ENCODE measurements around the gene ETF1.

Gene ETF1

DNA sequence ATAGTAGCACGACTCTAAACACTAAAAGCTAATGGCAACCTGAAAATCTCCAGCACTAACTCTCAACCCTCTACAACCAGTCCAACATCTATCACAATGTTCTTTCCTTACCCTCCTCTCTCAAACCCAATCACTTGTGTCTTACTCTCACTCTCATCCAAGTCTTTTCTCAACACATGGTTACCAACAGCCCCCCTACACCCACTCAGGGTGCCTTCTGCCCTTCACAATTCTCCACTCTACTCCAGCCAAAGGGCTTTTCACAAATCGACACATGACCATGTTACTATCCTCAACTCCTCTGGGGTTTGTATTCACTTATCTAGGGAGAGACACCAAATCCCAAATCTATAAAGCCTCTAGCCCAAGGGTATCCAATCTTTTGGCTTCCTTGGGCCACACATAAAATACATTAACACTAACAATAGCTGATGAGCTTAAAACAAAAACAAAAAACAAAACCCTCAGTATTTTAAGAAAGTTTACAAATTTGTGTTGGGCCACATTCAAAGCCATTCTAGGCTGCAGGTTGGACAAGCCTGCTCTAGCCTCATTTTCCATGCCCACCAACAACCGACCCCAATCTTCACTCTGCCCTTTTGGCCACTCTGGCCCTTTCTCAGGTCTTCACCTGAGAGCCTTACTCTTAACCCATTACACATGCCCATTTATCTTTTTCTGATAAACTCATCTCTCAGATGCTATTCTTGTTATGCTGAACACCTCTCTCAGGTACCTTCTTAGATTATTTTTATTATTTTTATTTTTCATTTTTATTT lies 20.5 kb upstream of the ETF1 start:
- H3K4me3 ChIP-seq (ENCODE audit: low read length), result no peak overlapping the region
- H3K9me3 ChIP-seq (replicated peaks; ENCODE audit: insufficient read depth, low read length), result no peaks in the 10 kb centered on the region
- TF ChIP-seq EZH2phosphoT487 (IDR thresholded peaks at IDR 0.05; ENCODE audit: low read length), result no peak
- TF ChIP-seq, protein P1, sequence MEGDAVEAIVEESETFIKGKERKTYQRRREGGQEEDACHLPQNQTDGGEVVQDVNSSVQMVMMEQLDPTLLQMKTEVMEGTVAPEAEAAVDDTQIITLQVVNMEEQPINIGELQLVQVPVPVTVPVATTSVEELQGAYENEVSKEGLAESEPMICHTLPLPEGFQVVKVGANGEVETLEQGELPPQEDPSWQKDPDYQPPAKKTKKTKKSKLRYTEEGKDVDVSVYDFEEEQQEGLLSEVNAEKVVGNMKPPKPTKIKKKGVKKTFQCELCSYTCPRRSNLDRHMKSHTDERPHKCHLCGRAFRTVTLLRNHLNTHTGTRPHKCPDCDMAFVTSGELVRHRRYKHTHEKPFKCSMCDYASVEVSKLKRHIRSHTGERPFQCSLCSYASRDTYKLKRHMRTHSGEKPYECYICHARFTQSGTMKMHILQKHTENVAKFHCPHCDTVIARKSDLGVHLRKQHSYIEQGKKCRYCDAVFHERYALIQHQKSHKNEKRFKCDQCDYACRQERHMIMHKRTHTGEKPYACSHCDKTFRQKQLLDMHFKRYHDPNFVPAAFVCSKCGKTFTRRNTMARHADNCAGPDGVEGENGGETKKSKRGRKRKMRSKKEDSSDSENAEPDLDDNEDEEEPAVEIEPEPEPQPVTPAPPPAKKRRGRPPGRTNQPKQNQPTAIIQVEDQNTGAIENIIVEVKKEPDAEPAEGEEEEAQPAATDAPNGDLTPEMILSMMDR (IDR thresholded peaks at IDR 0.05; ENCODE audit: low read length), result no peak
- no peak for TF ChIP-seq EZH2 (optimal IDR thresholded peaks at IDR 0.05; ENCODE audit: low read depth, low read length)
- no peak overlapping the region for H3K9ac ChIP-seq (ENCODE audit: low read length)
- no peak for DNase-seq
- H3K27ac ChIP-seq (ENCODE audit: low read length), result no peak overlapping the region
- no peak overlapping the region for H2AFZ ChIP-seq (ENCODE audit: low read length)
- no peaks in the 10 kb centered on the region for H3K9me2 ChIP-seq (replicated peaks; ENCODE audit: insufficient read depth, low read length)
- H3F3A ChIP-seq (ENCODE audit: insufficient read depth, low read length), result no peaks in the 10 kb centered on the region; the same call in 1 of the 2 replicates
- H3K4me1 ChIP-seq (ENCODE audit: low read length), result 0 out of 2 replicates have a peak, but pooled peaks cover 4% of the 10 kb centered on the region
- peaks cover 50% of the 10 kb centered on the region for H3K36me3 ChIP-seq (replicated peaks; ENCODE audit: insufficient read depth, low read length)
- no peak overlapping the region for H3K4me2 ChIP-seq (ENCODE audit: low read depth, low read length)
- no peaks in the 10 kb centered on the region for H3K27me3 ChIP-seq (replicated peaks; ENCODE audit: insufficient read depth, low read length)
- peaks cover 30% of the 10 kb centered on the region; the same call in 1 of the 2 replicates for H4K20me1 ChIP-seq (ENCODE audit: insufficient read depth, low read length)
- peaks cover 94% of the 10 kb centered on the region for H3K79me2 ChIP-seq (ENCODE audit: low read length)

DNA sequence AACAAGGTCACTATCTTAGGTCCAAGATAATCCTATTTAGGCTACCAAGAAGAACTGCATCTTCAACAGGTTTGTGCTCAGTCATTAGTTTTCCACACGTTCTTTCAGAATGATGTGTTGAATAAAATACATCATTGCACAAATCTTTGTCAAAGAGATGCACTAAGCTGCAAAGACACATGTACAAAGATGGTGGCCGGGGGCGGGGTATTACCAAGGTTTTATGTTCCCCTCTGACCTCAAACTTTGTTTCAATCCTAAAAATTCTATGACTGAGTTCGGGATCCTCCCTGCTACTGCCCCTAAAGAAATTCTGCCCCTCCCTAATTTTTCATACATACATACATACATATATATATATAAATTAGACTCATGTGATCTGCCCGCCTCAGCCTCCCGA lies 17.9 kb upstream of the ETF1 start:
- Histone ChIP-seq H3K4me3 (ENCODE audit: low read length) (no peak overlapping the region), H4K20me1 (ENCODE audit: insufficient read depth, low read length) (peaks cover 25% of the 10 kb centered on the region; the same call in 1 of the 2 replicates), H3K36me3 (replicated peaks; ENCODE audit: insufficient read depth, low read length) (peaks cover 56% of the 10 kb centered on the region), H3K9me2 (replicated peaks; ENCODE audit: insufficient read depth, low read length) (no peaks in the 10 kb centered on the region), H3K79me2 (ENCODE audit: low read length) (peaks cover 87% of the 10 kb centered on the region), H3K9ac (ENCODE audit: low read length) (no peak overlapping the region), H3K4me2 (ENCODE audit: low read depth, low read length) (no peak overlapping the region), H3K27ac (ENCODE audit: low read length) (no peak overlapping the region), H3K27me3 (replicated peaks; ENCODE audit: insufficient read depth, low read length) (no peaks in the 10 kb centered on the region), H3K4me1 (ENCODE audit: low read length) (no peaks in the 10 kb centered on the region), H3F3A (ENCODE audit: insufficient read depth, low read length) (peaks cover 20% of the 10 kb centered on the region; the same call in 1 of the 2 replicates), H3K9me3 (replicated peaks; ENCODE audit: insufficient read depth, low read length) (no peaks in the 10 kb centered on the region), H2AFZ (ENCODE audit: low read length) (no peak overlapping the region)
- no peak for DNase-seq
- TF ChIP-seq, protein P1 (IDR thresholded peaks at IDR 0.05; ENCODE audit: low read length), result no peak
- TF ChIP-seq EZH2 (optimal IDR thresholded peaks at IDR 0.05; ENCODE audit: low read depth, low read length) (no peak), EZH2phosphoT487 (IDR thresholded peaks at IDR 0.05; ENCODE audit: low read length) (no peak)

DNA sequence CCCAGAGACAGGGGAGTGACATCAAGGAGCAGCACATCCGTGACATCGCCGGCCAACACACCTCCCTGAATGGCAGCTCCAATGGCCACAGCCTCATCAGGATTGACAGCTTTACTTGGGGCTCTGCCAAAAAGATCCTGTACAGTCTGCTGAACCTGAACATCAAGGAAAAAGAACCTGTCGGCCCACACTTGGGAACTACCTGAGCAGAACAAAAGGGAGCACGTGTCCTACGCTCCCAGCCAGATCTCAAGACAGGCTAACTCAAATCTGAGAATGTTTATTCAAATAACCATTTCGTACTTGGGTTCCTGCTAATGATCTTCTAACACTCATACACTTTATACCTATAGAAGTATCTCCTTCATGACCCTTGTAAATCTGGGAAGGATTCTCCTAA lies 16.9 kb upstream of the ETF1 start:
- Histone ChIP-seq H3K79me2 (ENCODE audit: low read length) (peaks cover 76% of the 10 kb centered on the region), H2AFZ (ENCODE audit: low read length) (no peak overlapping the region), H3F3A (ENCODE audit: insufficient read depth, low read length) (peaks cover 25% of the 10 kb centered on the region), H3K9me2 (replicated peaks; ENCODE audit: insufficient read depth, low read length) (no peaks in the 10 kb centered on the region), H3K4me3 (ENCODE audit: low read length) (no peak overlapping the region), H3K9ac (ENCODE audit: low read length) (no peak overlapping the region), H3K27me3 (replicated peaks; ENCODE audit: insufficient read depth, low read length) (no peaks in the 10 kb centered on the region), H3K4me1 (ENCODE audit: low read length) (no peaks in the 10 kb centered on the region), H3K4me2 (ENCODE audit: low read depth, low read length) (no peak overlapping the region), H3K9me3 (replicated peaks; ENCODE audit: insufficient read depth, low read length) (no peaks in the 10 kb centered on the region), H3K36me3 (replicated peaks; ENCODE audit: insufficient read depth, low read length) (peaks cover 53% of the 10 kb centered on the region), H3K27ac (ENCODE audit: low read length) (no peak overlapping the region), H4K20me1 (ENCODE audit: insufficient read depth, low read length) (peaks cover 23% of the 10 kb centered on the region; the same call in 1 of the 2 replicates)
- DNase-seq, result no peak
- TF ChIP-seq, protein P1 (IDR thresholded peaks at IDR 0.05; ENCODE audit: low read length), result no peak
- no peak for TF ChIP-seq EZH2phosphoT487 (IDR thresholded peaks at IDR 0.05; ENCODE audit: low read length)
- no peak for TF ChIP-seq EZH2 (optimal IDR thresholded peaks at IDR 0.05; ENCODE audit: low read depth, low read length)

All from MM.1S (cell line).